Pancreas (tissue), 10 donors: ENCODE results near the gene PTPRO. TPM values are rescaled to one million over a fixed set of nuclear protein-coding genes. Genes with fewer than 3 reads are reported as not detected.

Source experiments
- ATAC-seq, 4 donors: fragments of 200-7000 bp; cut with Tn5 transposase; one replicate each; pipeline versions ENCODE4 v1.8.0 to v1.9.1; 2020; ENCODE audit warnings: mild to moderate bottlenecking in 4 of 4, moderate library complexity in 4 of 4
- DNase-seq, 6 donors: peaks; one replicate each; pipeline ENCODE4 v3.0.0-alpha.2; 2020
- FAIRE-seq: peaks from 2 replicates; lab custom pipeline; 2012; peaks lifted over from hg19 to GRCh38; lab: Jason Lieb, UNC
- H3K27ac ChIP-seq, 4 donors: fragments of 200-600 bp; sonication (generic); 1 replicate in 3 of 4; 2 replicates in 1 of 4; pipeline versions ENCODE4 v1.5.0 to v1.8.0; 2020
- H3K27me3 ChIP-seq, 4 donors: fragments of 200-600 bp; one replicate each; pipeline ENCODE4 v1.8.0; 2021
- H3K36me3 ChIP-seq, 3 donors: fragments of 200-600 bp; sonication (generic) in 1 of 3; one replicate each; pipeline versions ENCODE4 v1.5.0 to v1.8.0; 2020 to 2021
- H3K4me1 ChIP-seq, 3 donors: fragments of 200-600 bp; one replicate each; pipeline ENCODE4 v1.8.0; 2021
- H3K4me3 ChIP-seq, 4 donors: fragments of 200-600 bp; sonication (generic) in 2 of 4; one replicate each; pipeline versions ENCODE4 v1.5.0 to v1.8.0; 2020 to 2021
- H3K9me3 ChIP-seq, 4 donors: fragments of 200-600 bp; one replicate each; pipeline ENCODE4 v1.8.0; 2021
- WGBS, 2 donors: extraction: QIAGEN DNeasy Blood & Tissue Kit; methylation state at CpG; one replicate each; pipeline ENCODE4 v1.1.7; 2013; 5-methylcytosine and 5-hydroxymethylcytosine counted together
- intact Hi-C, 3 donors: fragments of 100-400 bp; cut with DNase I; formaldehyde crosslinking; loops; one replicate each; pipeline versions ENCODE4 v1.11.1 to v1.14.2; 2022
- polyA plus RNA-seq, 2 donors: library from polyadenylated mRNA; stranded (reverse); fragments of 200-250 nt; gene quantifications; one replicate each; pipeline ENCODE4 v1.2.3, GENCODE V29; 2013
- total RNA-seq, 6 donors: library from RNA; stranded (reverse); fragmentation: NEBNext Ultra II Directional in 4 of 6; extraction: Animal tissue kit (Norgen Biotek cat#: 25700) in 4 of 6; gene quantifications; one replicate each; pipeline versions ENCODE4 v1.2.1 to v1.2.4, GENCODE V29; 2021 to 2023
- TF ChIP-seq, protein P1 (sequence below), 4 donors: fragments of 200-600 bp; sonication (generic) in 3 of 4; IDR thresholded peaks; one replicate each; pipeline versions ENCODE4 v1.5.0 to v1.8.0; 2021; ENCODE audit warnings: antibody characterized with exemption in 4 of 4
- donor health status: healthy with polysubstance abuse.
- donor health status: DM: no; HTN: no; CAD: no; lungs with moderate emphysema.
- donor health status: DM: no; HTN: no; CAD: no.
- donor health status: control.
- donor health status: control.
- donor health status: Bipolar disorder and iron deficiency.
- donor health status: DM: yes; HTN: yes; CAD: no.
- donor health status: DM: no; HTN: no; CAD: no.
- donor health status: DM: no; HTN: no; CAD: no.
- donor health status: DM: yes; HTN: yes; CAD: no.

Gene PTPRO
- total and polyA plus RNA-seq, 8 donors, result 0.11 to 2.6 (median 0.31) TPM; not detected in 1

DNA sequence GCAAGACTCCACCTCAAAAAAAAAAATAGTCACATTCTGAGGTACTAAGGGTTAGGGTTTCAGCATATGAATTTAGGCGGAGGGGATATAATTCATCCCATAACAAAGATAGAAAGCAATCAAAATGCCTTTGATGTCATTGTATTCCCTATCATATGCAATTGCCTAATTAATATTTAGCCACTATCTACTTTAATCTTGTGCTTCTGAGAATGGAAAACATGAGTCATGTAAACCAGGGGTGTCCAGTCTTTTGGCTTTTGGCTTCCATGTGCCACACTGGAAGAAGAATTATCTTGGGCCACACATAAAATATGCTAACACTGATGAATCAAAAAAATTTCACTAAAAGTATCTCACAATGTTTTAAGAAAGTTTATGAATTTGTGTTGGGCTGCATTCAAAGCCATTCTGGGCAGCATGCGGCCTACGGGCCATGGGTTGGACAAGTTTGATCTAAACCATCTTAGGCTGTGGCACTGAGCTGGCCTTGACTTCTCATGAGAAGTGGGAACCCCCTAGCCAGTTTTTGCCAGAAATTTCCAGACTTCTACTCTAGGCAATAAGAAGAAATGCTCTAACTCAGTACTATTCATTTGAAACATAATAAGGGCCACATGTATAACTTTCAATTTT is 219.8 kb downstream of the PTPRO start:
- 94 to 95% methylated on average over 3 of the region's 3 CpGs for WGBS, 2 donors
- DNase-seq (no peak), FAIRE-seq (no peak), ATAC-seq (no peak)
- no peaks in the 10 kb centered on the region for H3K27me3 ChIP-seq
- TF ChIP-seq, protein P1, sequence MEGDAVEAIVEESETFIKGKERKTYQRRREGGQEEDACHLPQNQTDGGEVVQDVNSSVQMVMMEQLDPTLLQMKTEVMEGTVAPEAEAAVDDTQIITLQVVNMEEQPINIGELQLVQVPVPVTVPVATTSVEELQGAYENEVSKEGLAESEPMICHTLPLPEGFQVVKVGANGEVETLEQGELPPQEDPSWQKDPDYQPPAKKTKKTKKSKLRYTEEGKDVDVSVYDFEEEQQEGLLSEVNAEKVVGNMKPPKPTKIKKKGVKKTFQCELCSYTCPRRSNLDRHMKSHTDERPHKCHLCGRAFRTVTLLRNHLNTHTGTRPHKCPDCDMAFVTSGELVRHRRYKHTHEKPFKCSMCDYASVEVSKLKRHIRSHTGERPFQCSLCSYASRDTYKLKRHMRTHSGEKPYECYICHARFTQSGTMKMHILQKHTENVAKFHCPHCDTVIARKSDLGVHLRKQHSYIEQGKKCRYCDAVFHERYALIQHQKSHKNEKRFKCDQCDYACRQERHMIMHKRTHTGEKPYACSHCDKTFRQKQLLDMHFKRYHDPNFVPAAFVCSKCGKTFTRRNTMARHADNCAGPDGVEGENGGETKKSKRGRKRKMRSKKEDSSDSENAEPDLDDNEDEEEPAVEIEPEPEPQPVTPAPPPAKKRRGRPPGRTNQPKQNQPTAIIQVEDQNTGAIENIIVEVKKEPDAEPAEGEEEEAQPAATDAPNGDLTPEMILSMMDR (IDR thresholded peaks at IDR 0.05), result no peak
- no peaks in the 10 kb centered on the region for H3K4me1 ChIP-seq
- intact Hi-C loops, result no loop called here
- no peak overlapping the region for H3K4me3 ChIP-seq
- H3K27ac ChIP-seq, result no peak overlapping the region
- no peaks in the 10 kb centered on the region for H3K9me3 ChIP-seq
- H3K36me3 ChIP-seq, result no peaks in the 10 kb centered on the region

DNA sequence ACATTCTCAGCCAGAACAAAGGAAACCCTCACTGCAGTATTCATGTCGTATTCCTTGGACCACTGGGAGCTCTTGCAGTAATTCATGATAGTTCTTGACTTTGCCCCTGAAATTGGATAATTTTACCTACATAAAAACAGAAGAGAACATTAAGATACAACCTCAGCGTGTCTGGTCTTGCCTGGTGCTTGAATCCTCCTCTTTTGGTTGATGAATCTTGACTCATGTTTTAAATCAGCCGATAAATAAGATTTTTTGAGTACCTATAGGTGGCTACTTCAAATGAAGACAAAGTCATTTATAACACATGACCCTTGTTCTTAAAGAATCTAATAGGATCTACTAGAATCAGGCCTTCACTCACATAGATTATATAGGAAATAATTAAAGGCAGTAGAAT is 221.0 kb downstream of the PTPRO start:
- H3K4me3 ChIP-seq, result no peak overlapping the region
- TF ChIP-seq, protein P1 (IDR thresholded peaks at IDR 0.05), result no peak
- FAIRE-seq (no peak), DNase-seq (no peak), ATAC-seq (no peak)
- H3K9me3 ChIP-seq, result no peaks in the 10 kb centered on the region
- no peak overlapping the region for H3K27ac ChIP-seq
- H3K27me3 ChIP-seq, result no peaks in the 10 kb centered on the region
- 72 to 88% methylated on average over 3 of the region's 3 CpGs for WGBS, 2 donors
- intact Hi-C loops, result no loop called here
- no peaks in the 10 kb centered on the region for H3K4me1 ChIP-seq
- no peaks in the 10 kb centered on the region for H3K36me3 ChIP-seq

DNA sequence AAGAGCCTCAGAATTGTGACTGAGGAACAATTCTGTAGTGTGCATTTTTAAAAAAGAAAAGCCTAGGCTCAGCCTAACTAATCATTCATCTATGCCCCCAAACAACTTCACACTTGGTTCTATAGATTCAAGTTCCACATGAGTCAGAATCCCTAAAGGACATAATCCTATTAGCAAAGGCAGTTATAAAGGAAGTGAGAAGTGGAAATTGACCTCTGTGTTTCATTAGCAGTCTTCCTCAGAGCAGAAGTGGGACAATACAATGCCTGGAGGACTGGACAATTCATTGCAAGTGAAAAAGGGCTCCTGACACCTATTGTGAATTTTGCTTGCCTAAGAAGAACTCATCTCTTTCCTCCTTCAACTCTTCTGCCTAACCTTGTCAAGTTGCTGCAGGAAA is 222.3 kb downstream of the PTPRO start:
- FAIRE-seq (no peak), ATAC-seq (peak in 2 of 4 donors; percentile 21 to 53), DNase-seq (no peak)
- H3K27ac ChIP-seq, result no peak overlapping the region
- TF ChIP-seq, protein P1 (IDR thresholded peaks at IDR 0.05), result no peak
- intact Hi-C loops, result no loop called here
- no peaks in the 10 kb centered on the region for H3K4me1 ChIP-seq
- no peak overlapping the region for H3K4me3 ChIP-seq
- no peaks in the 10 kb centered on the region for H3K9me3 ChIP-seq
- no peaks in the 10 kb centered on the region for H3K27me3 ChIP-seq
- no peaks in the 10 kb centered on the region for H3K36me3 ChIP-seq

DNA sequence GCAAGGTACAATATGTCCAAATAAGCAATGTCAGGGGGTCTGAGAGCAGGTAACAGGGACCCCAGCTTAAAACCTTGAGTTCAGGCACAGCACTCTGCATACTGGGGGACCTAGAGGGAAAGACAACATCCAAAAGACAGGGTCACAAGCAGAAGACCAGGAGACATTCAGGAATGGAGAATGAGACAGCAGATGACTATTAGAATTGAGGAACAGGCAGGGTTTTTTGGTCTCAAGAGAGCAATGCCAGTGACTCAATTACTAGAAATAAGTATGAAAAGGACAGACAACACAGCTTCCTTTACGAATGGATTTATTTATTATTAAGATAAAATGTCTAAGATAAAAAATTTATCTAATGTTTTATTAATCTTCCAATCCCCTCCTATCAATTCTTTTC is 223.0 kb downstream of the PTPRO start:
- no peaks in the 10 kb centered on the region for H3K36me3 ChIP-seq
- no peak overlapping the region for H3K27ac ChIP-seq
- H3K4me1 ChIP-seq, result no peaks in the 10 kb centered on the region
- DNase-seq (no peak), ATAC-seq (no peak), FAIRE-seq (no peak)
- 45 to 63% methylated on average over 1 of the region's 1 CpG for WGBS, 2 donors
- intact Hi-C loops, result no loop called here
- no peaks in the 10 kb centered on the region for H3K9me3 ChIP-seq
- H3K4me3 ChIP-seq, result no peak overlapping the region
- TF ChIP-seq, protein P1 (IDR thresholded peaks at IDR 0.05), result no peak
- no peaks in the 10 kb centered on the region for H3K27me3 ChIP-seq

DNA sequence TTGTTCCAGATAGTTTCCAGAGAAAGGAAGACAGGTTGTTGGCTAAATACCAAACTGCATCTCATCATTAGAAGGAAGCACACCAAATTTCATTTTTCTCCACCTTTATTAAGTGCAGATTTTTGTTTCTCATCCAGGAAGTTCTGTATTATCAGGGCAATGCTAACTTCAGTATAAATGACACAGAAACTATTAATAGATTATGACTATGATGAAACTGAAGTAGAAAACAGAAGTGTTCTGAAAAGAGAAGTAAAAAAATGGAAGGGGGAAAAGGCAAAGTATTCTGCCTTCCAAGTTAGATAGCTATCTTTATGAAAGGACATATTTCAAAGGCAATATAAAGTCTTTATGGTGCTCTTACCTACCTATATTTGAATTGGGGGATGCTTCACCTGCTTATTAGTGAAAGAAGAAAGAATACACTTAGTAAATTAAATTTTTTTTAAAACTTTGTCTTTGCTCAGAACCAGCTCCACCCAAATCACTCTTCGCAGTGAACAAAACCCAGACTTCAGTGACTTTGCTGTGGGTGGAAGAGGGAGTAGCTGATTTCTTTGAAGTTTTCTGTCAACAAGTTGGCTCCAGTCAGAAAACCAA is 223.9 kb downstream of the PTPRO start:
- TF ChIP-seq, protein P1 (IDR thresholded peaks at IDR 0.05), result no peak
- no peak for FAIRE-seq

More for the DNA sequence above, 223.9 kb downstream of the PTPRO start:
- Histone ChIP-seq H3K36me3 (no peaks in the 10 kb centered on the region), H3K27me3 (no peaks in the 10 kb centered on the region), H3K4me1 (no peaks in the 10 kb centered on the region), H3K27ac (peak overlapping the region in 2 of 4 donors; percentile 0 to 21), H3K9me3 (no peaks in the 10 kb centered on the region), H3K4me3 (no peak overlapping the region)
- intact Hi-C loops, result no loop called here
- DNase-seq (no peak), ATAC-seq (peak in 2 of 4 donors; percentile 43 to 53)
- WGBS, 2 donors, result 80 to 82% methylated on average over 1 of the region's 1 CpG
